ENCODE data around the gene DGKH. TPM values are rescaled to one million over a fixed set of nuclear protein-coding genes. Genes with fewer than 3 reads are reported as not detected.

The DGKH gene
- total and polyA plus RNA-seq, 2 donors (not counting 1 experiment from before 2014, with no cell fraction given) = 0.06 to 0.67 TPM

- DNase-seq (no peak), ATAC-seq (ENCODE audit: low read depth) (no peak)
- H2AFZ ChIP-seq (ENCODE audit: insufficient read depth, low read depth, low read length, poor library complexity, severe bottlenecking) = no peak overlapping the region
- H3K27me3 ChIP-seq (replicated peaks in 1 of 4; ENCODE audit: control extremely low read depth in 1 of 4, control insufficient read depth in 3 of 4, insufficient read depth in 4 of 4, low read length in 3 of 4) = no peaks in the 10 kb centered on the region
- no peak overlapping the region for H3K27ac Mint-ChIP-seq
- TF ChIP-seq CTCF (IDR thresholded peaks at IDR 0.05) = no peak
- no peak for TF ChIP-seq EZH2 (IDR thresholded peaks at IDR 0.05; ENCODE audit: borderline replicate concordance, insufficient read depth, low read depth, low read length, poor library complexity, severe bottlenecking)
- ChIA-PET CTCF (interaction anchor here (1.5 kb wide), 1 partner anchor 8 kb away, joined by 3 read pairs; no protein-coding TSS in a partner anchor), POLR2A (no interaction called here)
- H3K4me1 Mint-ChIP-seq = no peaks in the 10 kb centered on the region
- no peaks in the 10 kb centered on the region for H3K79me2 ChIP-seq (ENCODE audit: control insufficient read depth, insufficient read depth, low read length)
- no peaks in the 10 kb centered on the region for H4K20me1 ChIP-seq (ENCODE audit: control insufficient read depth, insufficient read depth, low read length, poor library complexity, severe bottlenecking)
- no peak overlapping the region for H3K4me3 Mint-ChIP-seq
- H3K27ac ChIP-seq (ENCODE audit: low read length in 2 of 2) = no peak overlapping the region
- H3K4me1 ChIP-seq (ENCODE audit: control insufficient read depth in 2 of 2, insufficient read depth in 2 of 2, low read length in 2 of 2) = no peaks in the 10 kb centered on the region
- no peaks in the 10 kb centered on the region for H3K9me3 Mint-ChIP-seq (ENCODE audit: insufficient read depth)
- no peaks in the 10 kb centered on the region for H3K36me3 ChIP-seq (replicated peaks in 1 of 2; ENCODE audit: control extremely low read depth in 1 of 2, control insufficient read depth in 1 of 2, extremely low read depth in 1 of 2, insufficient read depth in 2 of 2, low read length in 1 of 2)
- WGBS (ENCODE audit: insufficient coverage) = no CpG with 5 or more reads among the region's 3 CpGs
- H3K27me3 Mint-ChIP-seq = no peaks in the 10 kb centered on the region
- no peak overlapping the region for H3K4me3 ChIP-seq (ENCODE audit: control extremely low read depth in 1 of 5, extremely low read depth in 1 of 5, insufficient read depth in 1 of 5, low read depth in 2 of 5, low read length in 4 of 5)
- no peaks in the 10 kb centered on the region for H3K9me3 ChIP-seq (ENCODE audit: control extremely low read depth in 1 of 3, control insufficient read depth in 2 of 3, insufficient read depth in 1 of 3, low read length in 2 of 3)
- intact Hi-C loops (cut with micrococcal nuclease) = no loop called here
- H3K4me2 ChIP-seq (replicated peaks; ENCODE audit: low read depth, low read length, poor library complexity, severe bottlenecking) = no peak overlapping the region
- H3K9ac ChIP-seq (ENCODE audit: low read length) = no peak overlapping the region
These were observed 170.6 kb downstream of the DGKH start for GRCh38 chr13:42219051-42219450.

- TF ChIP-seq CTCF (IDR thresholded peaks at IDR 0.05) (no peak), EZH2 (IDR thresholded peaks at IDR 0.05; ENCODE audit: borderline replicate concordance, insufficient read depth, low read depth, low read length, poor library complexity, severe bottlenecking) (no peak)
- no peaks in the 10 kb centered on the region for H3K27me3 ChIP-seq (replicated peaks in 1 of 4; ENCODE audit: control extremely low read depth in 1 of 4, control insufficient read depth in 3 of 4, insufficient read depth in 4 of 4, low read length in 3 of 4)
- H3K36me3 ChIP-seq (replicated peaks in 1 of 2; ENCODE audit: control extremely low read depth in 1 of 2, control insufficient read depth in 1 of 2, extremely low read depth in 1 of 2, insufficient read depth in 2 of 2, low read length in 1 of 2) = no peaks in the 10 kb centered on the region
- WGBS (ENCODE audit: insufficient coverage) = 100% methylated on average over 1 of the region's 1 CpG
- intact Hi-C loops (cut with micrococcal nuclease) = no loop called here
- no peaks in the 10 kb centered on the region for H3K27me3 Mint-ChIP-seq
- H3K4me3 ChIP-seq (ENCODE audit: control extremely low read depth in 1 of 5, extremely low read depth in 1 of 5, insufficient read depth in 1 of 5, low read depth in 2 of 5, low read length in 4 of 5) = no peak overlapping the region
- no peaks in the 10 kb centered on the region for H3K9me3 ChIP-seq (ENCODE audit: control extremely low read depth in 1 of 3, control insufficient read depth in 2 of 3, insufficient read depth in 1 of 3, low read length in 2 of 3)
- H3K9ac ChIP-seq (ENCODE audit: low read length) = no peak overlapping the region
- no peaks in the 10 kb centered on the region for H3K4me1 ChIP-seq (ENCODE audit: control insufficient read depth in 2 of 2, insufficient read depth in 2 of 2, low read length in 2 of 2)
- ChIA-PET CTCF (no interaction called here), POLR2A (no interaction called here)
- no peak overlapping the region for H2AFZ ChIP-seq (ENCODE audit: insufficient read depth, low read depth, low read length, poor library complexity, severe bottlenecking)
- H3K4me2 ChIP-seq (replicated peaks; ENCODE audit: low read depth, low read length, poor library complexity, severe bottlenecking) = no peak overlapping the region
- DNase-seq = no peak
- H3K4me3 Mint-ChIP-seq = no peak overlapping the region
- no peaks in the 10 kb centered on the region for H3K79me2 ChIP-seq (ENCODE audit: control insufficient read depth, insufficient read depth, low read length)
- H3K27ac ChIP-seq (ENCODE audit: low read length in 2 of 2) = no peak overlapping the region
- H3K27ac Mint-ChIP-seq = no peak overlapping the region
- ATAC-seq (ENCODE audit: low read depth) = no peak
- no peaks in the 10 kb centered on the region for H3K9me3 Mint-ChIP-seq (ENCODE audit: insufficient read depth)
- H4K20me1 ChIP-seq (ENCODE audit: control insufficient read depth, insufficient read depth, low read length, poor library complexity, severe bottlenecking) = no peaks in the 10 kb centered on the region
- no peaks in the 10 kb centered on the region for H3K4me1 Mint-ChIP-seq
These were observed 171.4 kb downstream of the DGKH start for GRCh38 chr13:42219876-42220275.

Measured in B cell (primary cell).